Muscle layer of colon (tissue), 2 donors: ENCODE data around the gene VSIG4.
"Not testable (repeated sequence)": the region's sequence is repeated elsewhere in the genome, so short reads cannot be mapped to it uniquely, and the experiment has no call there.

Source experiments
- H3K27ac ChIP-seq: one replicate; pipeline ENCODE4 v1.7.0; 2013; ENCODE audit warnings: low read depth, mild to moderate bottlenecking, low read length, moderate library complexity
- H3K27me3 ChIP-seq, 2 donors: one replicate each; pipeline ENCODE4 v1.7.0; 2013; ENCODE audit warnings: low read length in 2 of 2, mild to moderate bottlenecking in 2 of 2; ENCODE audit not compliant: insufficient read depth in 2 of 2, control insufficient read depth in 1 of 2
- H3K36me3 ChIP-seq: one replicate; pipeline ENCODE4 v1.7.0; 2013; ENCODE audit warnings: mild to moderate bottlenecking, low read length; ENCODE audit not compliant: insufficient read depth
- H3K4me1 ChIP-seq: one replicate; pipeline ENCODE4 v1.7.0; 2013; ENCODE audit warnings: mild to moderate bottlenecking, low read length; ENCODE audit not compliant: insufficient read depth
- H3K4me3 ChIP-seq, 2 donors: one replicate each; pipeline ENCODE4 v1.7.0; 2013; ENCODE audit warnings: low read length in 2 of 2, low read depth in 1 of 2, mild to moderate bottlenecking in 1 of 2, moderate library complexity in 1 of 2
- H3K9ac ChIP-seq: one replicate; pipeline ENCODE4 v1.7.0; 2013; ENCODE audit warnings: low read length
- H3K9me3 ChIP-seq: one replicate; pipeline ENCODE4 v1.7.0; 2013; ENCODE audit warnings: mild to moderate bottlenecking, low read length
- donor health status: abdominal sarcoma.
- donor health status: Adenocarcinoma of cecum.

Gene VSIG4

GRCh38 chrX:66039944-66040343 is at the start of gene VSIG4:
Gene VSIG4, minus strand, starts transcription at chrX:66040080. Its CDS starts 82 bp downstream, at chrX:66039998.
- no peaks in the 10 kb centered on the region for H3K4me1 ChIP-seq
- H3K36me3 ChIP-seq = no peaks in the 10 kb centered on the region
- H3K9me3 ChIP-seq = no peaks in the 10 kb centered on the region
- H3K4me3 ChIP-seq = no peak within 1 kb of the TSS
- H3K27me3 ChIP-seq = no peaks in the 10 kb centered on the region
- H3K9ac ChIP-seq = no peak within 1 kb of the TSS
- H3K27ac ChIP-seq = no peak within 1 kb of the TSS

- Histone ChIP-seq H3K36me3 (no peaks in the 10 kb centered on the region), H3K9ac (no peak overlapping the region), H3K4me3 (no peak overlapping the region), H3K9me3 (no peaks in the 10 kb centered on the region), H3K27ac (no peak overlapping the region), H3K4me1 (no peaks in the 10 kb centered on the region), H3K27me3 (no peaks in the 10 kb centered on the region)
Observed at GRCh38 chrX:66076801-66077200, 36.9 kb upstream of the VSIG4 start.

GRCh38 chrX:66074920-66075879 is 35.3 kb upstream of the VSIG4 start:
- H3K9ac ChIP-seq = no peak overlapping the region
- H3K36me3 ChIP-seq = no peaks in the 10 kb centered on the region
- no peaks in the 10 kb centered on the region for H3K27me3 ChIP-seq
- H3K27ac ChIP-seq = no peak overlapping the region
- H3K4me1 ChIP-seq = no peaks in the 10 kb centered on the region
- no peak overlapping the region for H3K4me3 ChIP-seq
- H3K9me3 ChIP-seq = no peaks in the 10 kb centered on the region

GRCh38 chrX:66071126-66071525 is 31.2 kb upstream of the VSIG4 start:
- Histone ChIP-seq H3K36me3 (no peaks in the 10 kb centered on the region), H3K27ac (no peak overlapping the region), H3K4me1 (no peaks in the 10 kb centered on the region), H3K9me3 (no peaks in the 10 kb centered on the region), H3K9ac (no peak overlapping the region), H3K27me3 (no peaks in the 10 kb centered on the region), H3K4me3 (no peak overlapping the region)

- Histone ChIP-seq H3K36me3 (no peaks in the 10 kb centered on the region), H3K9ac (no peak overlapping the region), H3K27me3 (no peaks in the 10 kb centered on the region), H3K4me3 (no peak overlapping the region), H3K27ac (no peak overlapping the region), H3K4me1 (no peaks in the 10 kb centered on the region), H3K9me3 (no peaks in the 10 kb centered on the region)
Observed at GRCh38 chrX:66064261-66064660, 24.4 kb upstream of the VSIG4 start.

- H3K9ac ChIP-seq = not testable (repeated sequence)
Observed at GRCh38 chrX:66057019-66057418, 17.1 kb upstream of the VSIG4 start.

GRCh38 chrX:66054978-66055377 is 15.1 kb upstream of the VSIG4 start:
- Histone ChIP-seq H3K9me3 (no peaks in the 10 kb centered on the region), H3K36me3 (no peaks in the 10 kb centered on the region), H3K4me3 (no peak overlapping the region), H3K4me1 (no peaks in the 10 kb centered on the region), H3K27ac (no peak overlapping the region), H3K9ac (no peak overlapping the region), H3K27me3 (peaks cover 0 to 4% of the 10 kb centered on the region in 2 donors)

More at GRCh38 chrX:66057019-66057418, 17.1 kb upstream of the VSIG4 start:
- not testable (repeated sequence) for H3K9me3 ChIP-seq, H3K27me3 ChIP-seq, H3K4me3 ChIP-seq, H3K27ac ChIP-seq, H3K4me1 ChIP-seq, H3K36me3 ChIP-seq

- Histone ChIP-seq H3K27ac (no peak overlapping the region), H3K27me3 (peaks cover 0 to 4% of the 10 kb centered on the region in 2 donors), H3K4me1 (no peaks in the 10 kb centered on the region), H3K9ac (no peak overlapping the region), H3K36me3 (no peaks in the 10 kb centered on the region), H3K4me3 (no peak overlapping the region), H3K9me3 (no peaks in the 10 kb centered on the region)
Observed at GRCh38 chrX:66053414-66053813, 13.5 kb upstream of the VSIG4 start.

GRCh38 chrX:66051980-66052379 is 12.1 kb upstream of the VSIG4 start:
- H3K9ac ChIP-seq = no peak overlapping the region
- H3K4me1 ChIP-seq = no peaks in the 10 kb centered on the region
- H3K27ac ChIP-seq = no peak overlapping the region
- no peaks in the 10 kb centered on the region for H3K36me3 ChIP-seq
- H3K9me3 ChIP-seq = no peaks in the 10 kb centered on the region
- H3K27me3 ChIP-seq = peaks cover 0 to 4% of the 10 kb centered on the region in 2 donors
- H3K4me3 ChIP-seq = no peak overlapping the region

GRCh38 chrX:66050140-66050569 is 10.3 kb upstream of the VSIG4 start:
- Histone ChIP-seq H3K9me3 (no peaks in the 10 kb centered on the region), H3K36me3 (no peaks in the 10 kb centered on the region), H3K4me1 (no peaks in the 10 kb centered on the region), H3K27ac (no peak overlapping the region), H3K4me3 (no peak overlapping the region), H3K9ac (no peak overlapping the region), H3K27me3 (peaks cover 0 to 4% of the 10 kb centered on the region in 2 donors)

GRCh38 chrX:66049056-66049455 is 9.2 kb upstream of the VSIG4 start:
- H3K27ac ChIP-seq = no peak overlapping the region
- H3K36me3 ChIP-seq = no peaks in the 10 kb centered on the region
- H3K4me3 ChIP-seq = no peak overlapping the region
- H3K4me1 ChIP-seq = no peaks in the 10 kb centered on the region
- no peaks in the 10 kb centered on the region for H3K27me3 ChIP-seq
- no peaks in the 10 kb centered on the region for H3K9me3 ChIP-seq
- H3K9ac ChIP-seq = no peak overlapping the region
